AG10803 (cell line): Measurements from ENCODE around the gene TMA7.

ENCODE experiments used
- DNase-seq: peaks from one replicate; pipeline ENCODE4 v3.0.0; 2010; ENCODE audit warnings: low read depth
- H3K4me3 ChIP-seq: 2 replicates; pipeline ENCODE4 v1.5.1; 2011; ENCODE audit warnings: mild to moderate bottlenecking, low read length, control low read depth
- CTCF ChIP-seq: conservative IDR thresholded peaks from 2 replicates; pipeline ENCODE4 v1.5.1; 2011; ENCODE audit warnings: mild to moderate bottlenecking, low read length, control low read depth, inconsistent platforms

The TMA7 gene

DNA sequence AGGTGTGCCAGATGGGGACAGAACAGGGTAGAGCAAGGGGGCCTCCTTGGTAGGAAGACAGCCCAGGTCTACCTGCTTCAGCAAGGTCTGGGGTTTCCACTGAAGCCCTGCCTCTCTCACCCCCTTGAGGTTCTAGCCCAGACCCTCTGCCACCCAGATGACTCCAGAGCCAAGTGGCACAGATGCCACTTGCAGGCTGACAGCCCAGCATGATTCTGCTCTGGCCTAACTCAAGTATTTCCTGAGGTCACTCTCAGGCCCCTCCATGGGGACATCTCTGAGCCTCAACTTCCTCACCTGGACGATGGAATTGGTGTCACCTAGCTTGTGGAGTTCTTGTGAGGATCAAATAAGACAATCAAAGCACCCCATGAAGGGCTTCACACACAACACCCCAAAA, 34.1 kb upstream of the TMA7 start:
- H3K4me3 ChIP-seq = no peak overlapping the region
- no peak for TF ChIP-seq CTCF
- DNase-seq = no peak

GRCh38 chr3:48406443-48407431, 33.3 kb upstream of the TMA7 start:
- no peak for DNase-seq
- H3K4me3 ChIP-seq = no peak overlapping the region
- TF ChIP-seq CTCF = no peak

DNA sequence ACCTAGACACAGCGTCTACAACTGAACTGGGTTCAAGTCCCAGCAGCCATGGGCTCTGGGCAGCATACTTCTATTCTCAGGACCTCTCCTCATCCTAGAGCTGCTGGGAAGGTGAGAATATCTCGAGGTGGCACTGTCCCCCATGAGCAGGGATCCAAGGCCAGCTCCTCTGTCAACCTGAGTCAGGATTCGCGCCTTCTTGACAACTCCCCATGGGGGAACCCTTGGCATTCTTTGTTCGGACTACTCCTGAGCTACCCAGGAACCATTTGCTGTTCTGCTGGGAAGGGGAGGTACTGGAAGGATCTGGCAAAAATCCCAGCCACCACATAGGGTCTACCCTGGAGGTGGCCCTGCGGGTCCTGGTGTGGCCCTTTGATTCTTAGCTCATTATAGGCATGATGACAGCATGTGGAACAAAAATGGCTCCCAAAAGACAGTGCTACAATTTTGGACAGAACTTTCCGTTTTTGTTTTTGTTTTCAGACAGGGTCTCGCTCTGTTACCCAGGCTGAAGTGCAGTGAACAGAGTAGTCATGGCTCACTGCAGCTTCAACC, 32.4 kb upstream of the TMA7 start:
- H3K4me3 ChIP-seq = no peak overlapping the region
- DNase-seq = no peak
- TF ChIP-seq CTCF = no peak

DNA sequence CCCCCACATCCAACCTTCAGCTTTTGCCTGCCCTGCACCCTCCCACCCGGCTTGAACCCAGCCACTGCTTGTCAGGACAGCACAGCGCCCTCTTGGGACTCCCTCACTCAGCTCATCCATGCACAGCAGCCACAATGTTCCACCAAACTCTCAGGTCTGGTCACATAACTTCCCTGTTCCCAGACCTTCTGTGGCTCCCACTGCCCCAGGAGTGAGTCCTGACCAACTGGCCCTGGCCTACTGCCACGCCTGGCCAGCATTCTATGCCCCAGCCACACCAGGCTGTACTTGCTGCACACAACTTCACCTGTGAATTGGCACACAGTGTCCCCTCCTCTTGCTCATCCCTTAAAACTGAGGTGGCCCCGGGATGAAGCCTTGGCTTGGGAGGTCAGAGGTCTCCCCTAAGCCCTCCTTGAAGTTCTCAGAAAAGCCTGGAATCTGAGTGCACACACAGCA, 31.2 kb upstream of the TMA7 start:
- H3K4me3 ChIP-seq = no peak overlapping the region
- DNase-seq = no peak
- no peak for TF ChIP-seq CTCF

DNA sequence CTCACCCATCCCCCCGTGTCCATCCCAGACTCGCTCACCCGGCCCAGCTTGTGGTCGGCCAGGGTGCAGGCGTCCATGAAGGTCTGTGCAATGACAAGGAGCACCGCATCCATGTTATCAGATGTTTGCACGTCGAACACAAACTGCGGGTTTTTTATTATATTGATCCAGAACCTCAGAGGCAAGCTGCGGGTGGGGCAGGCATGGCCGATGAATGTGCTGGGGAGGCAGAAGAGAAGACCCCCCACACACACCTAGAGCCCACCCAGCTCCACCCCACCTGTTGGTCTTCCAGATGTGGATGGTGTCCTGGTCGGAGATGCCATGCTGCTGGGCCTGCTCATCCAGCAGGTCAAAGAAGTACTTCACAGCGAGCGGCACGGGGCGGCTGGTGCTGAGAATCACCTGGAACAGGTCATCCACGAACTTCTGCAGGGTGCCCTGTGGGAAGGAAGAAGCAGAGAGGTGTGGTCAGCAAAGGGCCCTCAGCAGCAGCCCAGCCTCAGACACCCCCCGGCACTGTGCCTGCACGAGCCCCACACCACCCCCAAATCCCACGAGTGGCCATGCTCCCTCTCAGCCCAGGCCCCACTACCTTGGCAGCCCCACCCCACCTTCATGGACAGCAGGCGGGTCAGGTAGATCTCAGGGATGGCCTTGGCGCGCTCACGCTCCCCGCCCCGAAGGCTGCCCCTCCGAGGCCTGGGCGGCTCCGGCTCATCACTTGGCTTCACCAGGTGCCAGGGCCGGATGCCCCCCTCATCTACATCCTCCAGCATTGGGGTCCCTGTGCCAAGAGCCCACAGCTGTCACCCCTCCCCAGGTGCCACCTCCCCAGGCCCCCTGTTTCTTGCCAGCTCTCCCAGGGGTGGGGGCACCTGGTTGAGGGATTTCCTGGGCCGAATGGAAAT, 30.5 kb upstream of the TMA7 start:
- no peak for DNase-seq
- no peak for TF ChIP-seq CTCF
- H3K4me3 ChIP-seq = no peak overlapping the region

DNA sequence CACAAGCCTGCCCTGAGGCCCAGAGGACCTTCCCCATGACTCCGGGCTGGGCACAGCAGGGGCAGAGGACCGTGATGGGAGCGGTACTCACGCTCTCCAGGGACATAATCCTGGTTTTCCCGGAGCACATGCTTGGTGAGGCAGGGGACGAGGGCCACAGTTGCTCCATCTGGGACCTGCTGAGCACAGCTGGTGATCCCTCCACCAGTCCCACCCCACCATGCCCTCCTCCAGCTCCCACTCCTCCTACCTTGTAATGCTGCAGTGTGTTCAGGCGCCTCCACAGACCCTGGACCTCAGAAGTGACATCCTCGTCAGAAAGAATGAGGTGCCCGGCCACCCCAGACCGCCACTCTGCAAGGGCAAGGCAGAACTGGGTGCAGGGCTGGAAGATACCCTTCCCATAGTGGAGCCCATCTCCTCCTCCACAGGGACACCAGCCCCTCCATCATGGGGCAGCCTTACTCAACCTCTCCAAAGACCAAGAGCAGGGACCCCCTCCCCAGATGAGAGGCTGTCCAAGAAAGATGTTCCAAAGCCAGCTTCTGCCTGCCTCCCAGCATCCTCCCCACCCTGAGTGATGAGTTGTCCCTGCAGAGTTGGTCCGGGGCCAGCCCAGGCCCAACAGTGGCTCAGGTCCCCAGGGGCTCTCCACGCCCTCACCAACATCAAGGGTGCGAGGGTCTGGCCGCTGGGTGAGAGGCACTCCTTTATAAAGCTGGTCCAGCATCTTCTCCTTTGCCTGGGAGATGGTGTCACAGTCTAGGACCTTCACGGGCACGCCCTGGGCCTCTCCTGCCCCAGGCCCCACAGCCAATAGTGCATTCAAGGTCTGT, 29.6 kb upstream of the TMA7 start:
- H3K4me3 ChIP-seq = no peak overlapping the region
- no peak for DNase-seq
- no peak for TF ChIP-seq CTCF
